Neural cell (in vitro differentiated cells): ENCODE data around the gene IKZF4. TPM values are rescaled to one million over a fixed set of nuclear protein-coding genes. Genes with fewer than 3 reads are reported as not detected.

Experiments used
- H2AFZ ChIP-seq: fragments of 200-600, 300-800 bp; sonication (generic), shearing (Covaris generic); 2 replicates; pipeline ENCODE4 v1.6.0; 2014; ENCODE audit warnings: low read depth, mild to moderate bottlenecking, antibody characterized with exemption, low read length, moderate library complexity
- H3F3A ChIP-seq: fragments of 200-600 bp; shearing (Covaris generic); 2 replicates; pipeline ENCODE4 v1.6.1; 2016; ENCODE audit warnings: mild to moderate bottlenecking, moderate library complexity, mixed read lengths, antibody characterized with exemption, low read length; ENCODE audit not compliant: insufficient read depth, poor library complexity, severe bottlenecking
- H3K27ac ChIP-seq: fragments of 200-600, 300-800 bp; sonication (generic), shearing (Covaris generic); 2 replicates; pipeline ENCODE4 v1.5.1; 2014; ENCODE audit warnings: mild to moderate bottlenecking, low read length, moderate library complexity
- H3K27me3 ChIP-seq: fragments of 300-800, 200-600 bp; sonication (generic), shearing (Covaris generic); 2 replicates; pipeline ENCODE4 v1.6.0; 2014; ENCODE audit warnings: mild to moderate bottlenecking, low read depth, low read length, moderate library complexity; ENCODE audit not compliant: insufficient read depth
- H3K36me3 ChIP-seq: fragments of 300-800, 200-600 bp; sonication (generic), shearing (Covaris generic); 2 replicates; pipeline ENCODE4 v1.5.1; 2014; ENCODE audit warnings: mild to moderate bottlenecking, antibody characterized with exemption, low read length, moderate library complexity; ENCODE audit not compliant: insufficient read depth
- H3K4me2 ChIP-seq: fragments of 300-800, 200-600 bp; sonication (generic), shearing (Covaris generic); 2 replicates; pipeline ENCODE4 v1.6.0; 2014; ENCODE audit warnings: mild to moderate bottlenecking, low read length
- H3K4me3 ChIP-seq: fragments of 300-800, 200-600 bp; sonication (generic), shearing (Covaris generic); 2 replicates; pipeline ENCODE4 v1.5.1; 2014; ENCODE audit warnings: mild to moderate bottlenecking, low read length, moderate library complexity
- H3K79me2 ChIP-seq: fragments of 200-600 bp; shearing (Covaris generic); replicated peaks from 2 replicates; pipeline ENCODE4 v1.6.0; 2014; ENCODE audit warnings: mild to moderate bottlenecking, low read length, moderate library complexity; ENCODE audit not compliant: insufficient read depth
- H3K9ac ChIP-seq: fragments of 300-800, 200-600 bp; sonication (generic), shearing (Covaris generic); 2 replicates; pipeline ENCODE4 v1.6.1; 2016; ENCODE audit warnings: mild to moderate bottlenecking, low read length, mixed read lengths
- H3K9me2 ChIP-seq: fragments of 200-600 bp; shearing (Covaris generic); 2 replicates; pipeline ENCODE4 v1.6.1; 2016; ENCODE audit warnings: mild to moderate bottlenecking, low read length, mixed read lengths; ENCODE audit not compliant: insufficient read depth
- H3K9me3 ChIP-seq: fragments of 200-600, 300-800 bp; sonication (generic), shearing (Covaris generic); 2 replicates; pipeline ENCODE4 v1.6.1; 2016; ENCODE audit warnings: mild to moderate bottlenecking, mixed run types, low read length, moderate library complexity, mixed read lengths
- H4K20me1 ChIP-seq: fragments of 200-600 bp; shearing (Covaris generic); 2 replicates; pipeline ENCODE4 v1.6.1; 2016; ENCODE audit warnings: mild to moderate bottlenecking, mixed run types; ENCODE audit not compliant: insufficient read depth
- CTCF ChIP-seq: fragments of 450-650 bp; IDR thresholded peaks from 2 replicates; pipeline ENCODE4 v1.5.1; 2014; ENCODE audit warnings: antibody characterized with exemption, mild to moderate bottlenecking, moderate library complexity; ENCODE audit not compliant: poor library complexity, severe bottlenecking
- EP300 ChIP-seq: fragments of 450-650 bp; conservative IDR thresholded peaks from 2 replicates; pipeline ENCODE4 v1.6.1; 2014; ENCODE audit warnings: antibody characterized with exemption, mild to moderate bottlenecking, moderate library complexity; ENCODE audit not compliant: poor library complexity, severe bottlenecking
- EZH2 ChIP-seq: fragments of 200-600, 300-800 bp; shearing (Covaris generic), sonication (generic); IDR thresholded peaks from 2 replicates; pipeline ENCODE4 v1.6.1; 2014; ENCODE audit warnings: antibody characterized with exemption, low read length, borderline replicate concordance, mild to moderate bottlenecking; ENCODE audit not compliant: insufficient read depth, poor library complexity, severe bottlenecking
- MXI1 ChIP-seq: fragments of 450-650 bp; conservative IDR thresholded peaks from 2 replicates; pipeline ENCODE4 v1.6.1; 2014; ENCODE audit warnings: antibody characterized with exemption, mild to moderate bottlenecking; ENCODE audit not compliant: poor library complexity, severe bottlenecking
- POLR2AphosphoS5 ChIP-seq: IDR thresholded peaks from 2 replicates; pipeline ENCODE4 v1.6.1; 2012
- RAD21 ChIP-seq: fragments of 450-650 bp; conservative IDR thresholded peaks from 2 replicates; pipeline ENCODE4 v1.6.1; 2014; ENCODE audit warnings: antibody characterized with exemption, mild to moderate bottlenecking, moderate library complexity
- REST ChIP-seq: IDR thresholded peaks from 2 replicates; pipeline ENCODE4 v1.6.1; 2012; ENCODE audit warnings: borderline replicate concordance
- SMC3 ChIP-seq: fragments of 450-650 bp; conservative IDR thresholded peaks from 2 replicates; pipeline ENCODE4 v1.6.1; 2014; ENCODE audit warnings: antibody characterized with exemption, mild to moderate bottlenecking, moderate library complexity; ENCODE audit not compliant: poor library complexity
- TAF1 ChIP-seq: IDR thresholded peaks from 2 replicates; pipeline ENCODE4 v1.6.1; 2012; ENCODE audit warnings: low read depth
- polyA plus RNA-seq: library from polyadenylated mRNA; depleted of rRNA; stranded (reverse); fragments of >200 nt; gene quantifications from 2 replicates; pipeline ENCODE4 v1.2.3, GENCODE V29; 2014

IKZF4 gene
- polyA plus RNA-seq, 1 donor from 2014 or later, result 4.8 TPM

- no peaks in the 10 kb centered on the region for H3K36me3 ChIP-seq
- no peak overlapping the region for H3K4me2 ChIP-seq
- peaks cover 3% of the 10 kb centered on the region for H3K27me3 ChIP-seq
- H3K9me2 ChIP-seq, result no peaks in the 10 kb centered on the region
- H3K9ac ChIP-seq, result no peak overlapping the region
- no peak overlapping the region for H2AFZ ChIP-seq
- H3K27ac ChIP-seq, result no peak overlapping the region
- no peaks in the 10 kb centered on the region for H3K9me3 ChIP-seq
- H3K4me3 ChIP-seq, result no peak overlapping the region
- no peaks in the 10 kb centered on the region for H3K79me2 ChIP-seq
- no peaks in the 10 kb centered on the region for H4K20me1 ChIP-seq
- TF ChIP-seq SMC3, result no peak
- TF ChIP-seq REST, result no peak
- no peak for TF ChIP-seq MXI1
- no peak for TF ChIP-seq EZH2
- no peak for TF ChIP-seq CTCF
- TF ChIP-seq RAD21, result no peak
- no peak for TF ChIP-seq TAF1
- TF ChIP-seq POLR2AphosphoS5, result no peak
- no peak for TF ChIP-seq EP300
- H3F3A ChIP-seq, result no peaks in the 10 kb centered on the region
These were observed 66.4 kb downstream of the IKZF4 start for GRCh38 chr12:56087220-56087619.

Other genes with a start within 250 kb of the IKZF4 start
- 245 and 332 TPM in 2 replicates for gene SARNP, start 203.3 kb upstream of the IKZF4 start, polyA plus RNA-seq
- 6.1 and 11.5 TPM in 2 replicates for gene ORMDL2, start 203.0 kb upstream of the IKZF4 start, polyA plus RNA-seq
- 45.0 and 46.4 TPM in 2 replicates for gene DNAJC14, start 191.5 kb upstream of the IKZF4 start, polyA plus RNA-seq
- gene MMP19, start 178.1 kb upstream of the IKZF4 start, polyA plus RNA-seq, result not detected in 2 replicates
- gene PYM1, start 93.1 kb upstream of the IKZF4 start, polyA plus RNA-seq, result 45.7 and 49.3 TPM in 2 replicates
- 1.1 and 1.2 TPM in 2 replicates for gene DGKA, start 89.9 kb upstream of the IKZF4 start, polyA plus RNA-seq
- not detected in 2 replicates for gene PMEL, start 55.0 kb upstream of the IKZF4 start, polyA plus RNA-seq
- 2.3 and 2.6 TPM in 2 replicates for gene CDK2, start 54.2 kb upstream of the IKZF4 start, polyA plus RNA-seq
- 39.6 and 43.9 TPM in 2 replicates for gene RAB5B, start 47.0 kb upstream of the IKZF4 start, polyA plus RNA-seq
- 13.1 and 20.4 TPM in 2 replicates for gene SUOX, start 23.8 kb upstream of the IKZF4 start, polyA plus RNA-seq
- gene RPS26, start 20.9 kb downstream of the IKZF4 start, polyA plus RNA-seq, result 598 and 686 TPM in 2 replicates
- gene ERBB3, start 59.1 kb downstream of the IKZF4 start, polyA plus RNA-seq, result 0.58 and 0.78 TPM in 2 replicates
- gene PA2G4, start 83.5 kb downstream of the IKZF4 start, polyA plus RNA-seq, result 109 and 115 TPM in 2 replicates
- gene RPL41, start 95.6 kb downstream of the IKZF4 start, polyA plus RNA-seq, result 1,970 and 2,186 TPM in 2 replicates
- gene ZC3H10, start 97.2 kb downstream of the IKZF4 start, polyA plus RNA-seq, result 6.7 and 11.3 TPM in 2 replicates
- 19.6 and 25.1 TPM in 2 replicates for gene ESYT1, start 107.2 kb downstream of the IKZF4 start, polyA plus RNA-seq
- 369 and 376 TPM in 2 replicates for gene MYL6B, start 131.5 kb downstream of the IKZF4 start, polyA plus RNA-seq
- gene MYL6, start 137.3 kb downstream of the IKZF4 start, polyA plus RNA-seq, result 2,918 and 3,234 TPM in 2 replicates
- 85.6 and 93.2 TPM in 2 replicates for gene SMARCC2, start 168.4 kb downstream of the IKZF4 start, polyA plus RNA-seq
- 87.9 and 108 TPM in 2 replicates for gene RNF41, start 200.9 kb downstream of the IKZF4 start, polyA plus RNA-seq
- gene NABP2, start 203.3 kb downstream of the IKZF4 start, polyA plus RNA-seq, result 54.3 and 79.1 TPM in 2 replicates
- gene SLC39A5, start 209.0 kb downstream of the IKZF4 start, polyA plus RNA-seq, result 0.33 TPM in 1 of 2 replicates, not detected in the other
- 7.3 and 8.3 TPM in 2 replicates for gene ANKRD52, start 237.3 kb downstream of the IKZF4 start, polyA plus RNA-seq
- 56.5 and 62.4 TPM in 2 replicates for gene COQ10A, start 245.9 kb downstream of the IKZF4 start, polyA plus RNA-seq